HepG2 (cell line): Measurements from ENCODE around the gene SS18L1. TPM values are rescaled to one million over a fixed set of nuclear protein-coding genes. Genes with fewer than 3 reads are reported as not detected.
A peak's percentile ranks its signal among the peaks of the same experiment; 100 is the strongest.
"Not testable (repeated sequence)": the region's sequence is repeated elsewhere in the genome, so short reads cannot be mapped to it uniquely, and the experiment has no call there.

ENCODE experiments used
- BHLHE40 ChIP-seq: IDR thresholded peaks from 2 replicates; pipeline ENCODE4 v1.6.1; 2011; ENCODE audit warnings: low read length, improper control_type of control experiment
- FOXK1 ChIP-seq: sonication (generic); formaldehyde crosslinking; IDR thresholded peaks from 2 replicates; pipeline ENCODE4 v1.4.0; 2020; ENCODE audit warnings: low read depth, missing genetic modification reagents, borderline replicate concordance
- FOXP1 ChIP-seq, 2 experiments: fragments of 450-650 bp in 1 of 2; IDR thresholded peaks; 2 replicates each; pipeline ENCODE4 v1.6.1; 2017 to 2018; ENCODE audit warnings: antibody characterized with exemption in 1 of 2
- HDAC1 ChIP-seq: sonication (generic); formaldehyde crosslinking; IDR thresholded peaks from 2 replicates; pipeline ENCODE4 v1.5.1; 2020; ENCODE audit warnings: mild to moderate bottlenecking, missing genetic modification reagents
- HOXA3 ChIP-seq: sonication (generic); formaldehyde crosslinking; IDR thresholded peaks from 2 replicates; pipeline ENCODE4 v1.5.0; 2020; ENCODE audit warnings: missing genetic modification reagents
- IRF2 ChIP-seq: IDR thresholded peaks from 2 replicates; pipeline ENCODE4 v1.6.1; 2018; ENCODE audit warnings: missing genetic modification reagents, missing compliant biosample characterization
- KDM2A ChIP-seq: sonication (generic); formaldehyde crosslinking; IDR thresholded peaks from 2 replicates; pipeline ENCODE4 v1.4.0; 2020; ENCODE audit warnings: low read depth, missing genetic modification reagents, borderline replicate concordance
- LCORL ChIP-seq, 2 experiments: fragments of 450-650 bp in 1 of 2; sonication (generic) in 1 of 2; formaldehyde crosslinking in 1 of 2; IDR thresholded peaks; 2 replicates each; pipeline versions ENCODE4 v1.5.0 to v1.6.1; 2017 to 2020; ENCODE audit warnings: antibody characterized with exemption in 1 of 2, missing genetic modification reagents in 1 of 2
- MAFF ChIP-seq: IDR thresholded peaks from 2 replicates; pipeline ENCODE4 v1.6.1; 2011; ENCODE audit warnings: low read depth, low read length, improper control_type of control experiment
- NR2F1 ChIP-seq, 2 experiments: fragments of 450-650 bp in 1 of 2; formaldehyde crosslinking in 1 of 2; IDR thresholded peaks; 2 replicates each; pipeline versions ENCODE4 v1.5.0 to v1.6.1; 2016 to 2020; ENCODE audit warnings: mild to moderate bottlenecking in 1 of 2, missing compliant biosample characterization in 1 of 2, missing genetic modification reagents in 1 of 2, moderate library complexity in 1 of 2
- PAXIP1 ChIP-seq: sonication (generic); formaldehyde crosslinking; conservative IDR thresholded peaks from 2 replicates; pipeline ENCODE4 v1.4.0; 2020; ENCODE audit warnings: mild to moderate bottlenecking, missing genetic modification reagents, moderate library complexity
- PBX2 ChIP-seq: IDR thresholded peaks from 2 replicates; pipeline ENCODE4 v1.6.1; 2016; ENCODE audit warnings: control low read depth
- PHF20 ChIP-seq: sonication (generic); formaldehyde crosslinking; IDR thresholded peaks from 2 replicates; pipeline ENCODE4 v1.5.0; 2020; ENCODE audit warnings: mild to moderate bottlenecking, missing genetic modification reagents
- RCOR2 ChIP-seq: IDR thresholded peaks from 2 replicates; pipeline ENCODE4 v1.6.1; 2016; ENCODE audit warnings: missing biosample characterization, missing genetic modification reagents
- RXRA ChIP-seq: sonication (generic); formaldehyde crosslinking; IDR thresholded peaks from 2 replicates; pipeline ENCODE4 v1.5.1; 2020; ENCODE audit warnings: missing genetic modification reagents
- SAP130 ChIP-seq: IDR thresholded peaks from 2 replicates; pipeline ENCODE4 v1.6.1; 2016; ENCODE audit warnings: low read depth
- SOX13 ChIP-seq, 3 experiments: fragments of 450-650 bp in 1 of 3; sonication (generic) in 1 of 3; formaldehyde crosslinking in 1 of 3; IDR thresholded peaks in 2 of 3; conservative IDR thresholded peaks in 1 of 3; 2 replicates each; pipeline versions ENCODE4 v1.5.0 to v1.6.1; 2016 to 2020; ENCODE audit warnings: antibody characterized with exemption in 1 of 3, mild to moderate bottlenecking in 1 of 3, missing compliant biosample characterization in 1 of 3, missing genetic modification reagents in 1 of 3, moderate library complexity in 1 of 3
- ZMYM3 ChIP-seq: sonication (generic); formaldehyde crosslinking; IDR thresholded peaks from 2 replicates; pipeline ENCODE4 v1.5.1; 2020; ENCODE audit warnings: mild to moderate bottlenecking, missing genetic modification reagents
- ZNF770 ChIP-seq: sonication (generic); formaldehyde crosslinking; IDR thresholded peaks from 2 replicates; pipeline ENCODE4 v1.5.0; 2020; ENCODE audit warnings: mild to moderate bottlenecking, missing genetic modification reagents
- ZNF788 ChIP-seq: sonication (generic); formaldehyde crosslinking; IDR thresholded peaks from 2 replicates; pipeline ENCODE4 v1.5.0; 2020; ENCODE audit warnings: mild to moderate bottlenecking, missing genetic modification reagents, borderline replicate concordance
- polyA plus RNA-seq, 8 experiments: library from polyadenylated mRNA; depleted of rRNA in 3 of 8; stranded (reverse) in 7 of 8; unstranded in 1 of 8; fragments of >200 nt; fragmentation: Illumina TruSeq in 4 of 8; extraction: Trizol in 4 of 8; gene quantifications; 2 replicates each; pipeline versions ENCODE4 v1.2.1 to v1.2.3, GENCODE V29; 2011 to 2016; ENCODE audit warnings: low read depth in 4 of 8, missing spikeins in 1 of 8, mixed read lengths in 1 of 8; ENCODE audit not compliant: insufficient read depth in 1 of 8
- total RNA-seq, 5 experiments: library from RNA; depleted of rRNA; stranded (reverse); fragments of >200 nt; fragmentation: Illumina TruSeq; extraction: Trizol; gene quantifications; 2 replicates each; pipeline ENCODE4 v1.2.3, GENCODE V29; 2016; ENCODE audit warnings: low read depth in 1 of 5

SS18L1 gene
- total and polyA plus RNA-seq, 2 of the 13 experiments (the other 11 are each of a cell fraction or from before 2014, with no cell fraction given) = 17.8 to 27.6 TPM

GRCh38 chr20:62115800-62116407 is 27.7 kb upstream of the SS18L1 start (continued):
- TF ChIP-seq FOXP1, SOX13, LCORL (IDR thresholded peaks at IDR 0.05): not testable (repeated sequence)
- TF ChIP-seq FOXP1 (CRISPR knock-in tag; IDR thresholded peaks at IDR 0.05) = peak; percentile 59; the same call in 1 of the 2 replicates
- TF ChIP-seq PHF20 = peak; percentile 33; the same call in 1 of the 2 replicates
- TF ChIP-seq SAP130 (CRISPR knock-in tag) = peak; percentile 64; the same call in 1 of the 2 replicates
- peak; percentile 40; the same call in 1 of the 2 replicates for TF ChIP-seq ZNF788
- peak in 1 of 2 experiments; percentile 42; a peak in 1 of 4 replicates for TF ChIP-seq SOX13 (CRISPR knock-in tag; conservative IDR thresholded peaks at IDR 0.05 in 1 of 2, IDR thresholded peaks at IDR 0.05 in 1 of 2)
- 0 out of 2 replicates have a peak, but pooled peaks have one; percentile 44 for TF ChIP-seq BHLHE40
- 0 out of 2 replicates have a peak, but pooled peaks have one; percentile 52 for TF ChIP-seq LCORL (CRISPR knock-in tag; IDR thresholded peaks at IDR 0.05)
- peak; percentile 33; the same call in 1 of the 2 replicates for TF ChIP-seq PAXIP1 (CRISPR knock-in tag)
- peak; percentile 47; the same call in 1 of the 2 replicates for TF ChIP-seq HOXA3
- peak; percentile 76; the same call in 1 of the 2 replicates for TF ChIP-seq FOXK1 (CRISPR knock-in tag)
- TF ChIP-seq HDAC1 = peak; percentile 53
- TF ChIP-seq PBX2 (CRISPR knock-in tag) = peak; percentile 22; the same call in 1 of the 2 replicates
- peak; percentile 54; the same call in 1 of the 2 replicates for TF ChIP-seq IRF2 (CRISPR knock-in tag)
- TF ChIP-seq ZNF770 (CRISPR knock-in tag) = peak; percentile 100
- TF ChIP-seq ZMYM3 (CRISPR knock-in tag) = peak; percentile 95
- 0 out of 2 replicates have a peak, but pooled peaks have one; percentile 49 for TF ChIP-seq MAFF
- TF ChIP-seq RCOR2 (CRISPR knock-in tag) = peak; percentile 83; the same call in 1 of the 2 replicates
- TF ChIP-seq RXRA = peak; percentile 96
- TF ChIP-seq KDM2A (CRISPR knock-in tag) = peak; percentile 56; the same call in 1 of the 2 replicates
- peak; percentile 68 to 83; a peak in 3 of 4 replicates for TF ChIP-seq NR2F1 (CRISPR knock-in tag; IDR thresholded peaks at IDR 0.05)
